ENCODE measurements around the gene IFIT1.

Gene IFIT1

GRCh38 chr10:89351412-89351779 lies 41.0 kb upstream of the IFIT1 start:
- H3K27me3 ChIP-seq (ENCODE audit: control insufficient read depth, insufficient read depth, low read length): no peaks in the 10 kb centered on the region
- H3K9me3 ChIP-seq (ENCODE audit: control insufficient read depth, insufficient read depth, low read depth, low read length): peaks cover 2% of the 10 kb centered on the region
- H3K9ac ChIP-seq (ENCODE audit: low read length): no peak overlapping the region
- H3K4me3 ChIP-seq (ENCODE audit: low read depth, low read length): no peak overlapping the region
- H3K27ac ChIP-seq (ENCODE audit: low read depth, low read length): no peak overlapping the region
- peaks cover 50% of the 10 kb centered on the region for H3K4me1 ChIP-seq (ENCODE audit: control insufficient read depth, insufficient read depth, low read length)
- no peaks in the 10 kb centered on the region for H3K36me3 ChIP-seq (ENCODE audit: control insufficient read depth, insufficient read depth, low read length)

DNA sequence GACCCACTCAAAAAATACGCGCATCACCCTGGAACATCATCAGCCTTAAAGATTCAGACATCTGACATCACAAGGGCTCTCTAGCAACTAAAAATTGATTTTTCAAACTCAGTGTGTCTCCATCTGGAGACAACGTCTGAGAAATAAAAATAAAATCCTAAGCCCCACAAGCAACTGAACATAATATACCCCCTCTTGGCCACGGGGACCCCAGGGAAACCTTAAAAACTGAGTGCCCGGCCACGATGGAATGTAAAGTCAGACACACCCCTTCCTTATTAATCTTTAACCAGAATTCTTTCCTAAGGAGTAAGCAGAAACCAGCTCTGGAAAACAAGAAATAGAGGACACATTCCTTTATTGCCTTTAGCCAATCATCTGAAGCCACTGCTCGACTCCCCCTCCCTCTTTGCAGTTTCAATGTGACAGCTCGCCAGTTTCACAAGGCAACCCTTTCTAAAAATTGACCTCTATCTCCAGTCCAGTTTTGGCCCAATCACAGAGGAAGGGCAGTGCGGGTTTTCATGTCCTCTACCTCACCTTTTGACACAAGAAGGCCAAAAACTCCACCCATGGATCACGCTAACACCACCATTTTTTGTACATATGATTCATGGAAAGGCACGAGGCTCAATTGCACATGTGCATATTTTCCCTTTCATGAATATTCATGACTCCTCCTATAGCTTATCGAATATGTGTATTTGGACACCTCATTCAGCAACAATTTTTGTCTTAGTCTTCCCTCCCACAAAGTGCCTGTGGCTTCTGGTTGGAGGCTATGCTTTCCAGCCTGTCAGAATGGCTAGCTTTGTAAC lies 40.4 kb upstream of the IFIT1 start:
- no peaks in the 10 kb centered on the region for H3K36me3 ChIP-seq (ENCODE audit: control insufficient read depth, insufficient read depth, low read length)
- H3K27me3 ChIP-seq (ENCODE audit: control insufficient read depth, insufficient read depth, low read length): no peaks in the 10 kb centered on the region
- no peak overlapping the region for H3K27ac ChIP-seq (ENCODE audit: low read depth, low read length)
- no peak overlapping the region for H3K9ac ChIP-seq (ENCODE audit: low read length)
- H3K4me1 ChIP-seq (ENCODE audit: control insufficient read depth, insufficient read depth, low read length): peaks cover 44% of the 10 kb centered on the region
- no peak overlapping the region for H3K4me3 ChIP-seq (ENCODE audit: low read depth, low read length)
- peaks cover 2% of the 10 kb centered on the region for H3K9me3 ChIP-seq (ENCODE audit: control insufficient read depth, insufficient read depth, low read depth, low read length)

- Histone ChIP-seq H3K27ac (ENCODE audit: low read depth, low read length) (no peak overlapping the region), H3K9ac (ENCODE audit: low read length) (no peak overlapping the region)
Measured at GRCh38 chr10:89352802-89353201, 39.6 kb upstream of the IFIT1 start.

GRCh38 chr10:89355394-89355931 lies 37.0 kb upstream of the IFIT1 start:
- no peak overlapping the region for H3K27ac ChIP-seq (ENCODE audit: low read depth, low read length)
- H3K9ac ChIP-seq (ENCODE audit: low read length): no peak overlapping the region
- H3K9me3 ChIP-seq (ENCODE audit: control insufficient read depth, insufficient read depth, low read depth, low read length): peaks cover 2% of the 10 kb centered on the region
- H3K4me3 ChIP-seq (ENCODE audit: low read depth, low read length): no peak overlapping the region
- H3K4me1 ChIP-seq (ENCODE audit: control insufficient read depth, insufficient read depth, low read length): peaks cover 21% of the 10 kb centered on the region
- no peaks in the 10 kb centered on the region for H3K36me3 ChIP-seq (ENCODE audit: control insufficient read depth, insufficient read depth, low read length)
- no peaks in the 10 kb centered on the region for H3K27me3 ChIP-seq (ENCODE audit: control insufficient read depth, insufficient read depth, low read length)

More at GRCh38 chr10:89352802-89353201, 39.6 kb upstream of the IFIT1 start:
- Histone ChIP-seq H3K9me3 (ENCODE audit: control insufficient read depth, insufficient read depth, low read depth, low read length) (peaks cover 2% of the 10 kb centered on the region), H3K36me3 (ENCODE audit: control insufficient read depth, insufficient read depth, low read length) (no peaks in the 10 kb centered on the region), H3K4me3 (ENCODE audit: low read depth, low read length) (no peak overlapping the region), H3K27me3 (ENCODE audit: control insufficient read depth, insufficient read depth, low read length) (no peaks in the 10 kb centered on the region), H3K4me1 (ENCODE audit: control insufficient read depth, insufficient read depth, low read length) (peaks cover 40% of the 10 kb centered on the region)

GRCh38 chr10:89357096-89357495 lies 35.3 kb upstream of the IFIT1 start:
- no peaks in the 10 kb centered on the region for H3K36me3 ChIP-seq (ENCODE audit: control insufficient read depth, insufficient read depth, low read length)
- peaks cover 8% of the 10 kb centered on the region for H3K4me1 ChIP-seq (ENCODE audit: control insufficient read depth, insufficient read depth, low read length)
- no peak overlapping the region for H3K27ac ChIP-seq (ENCODE audit: low read depth, low read length)
- H3K27me3 ChIP-seq (ENCODE audit: control insufficient read depth, insufficient read depth, low read length): no peaks in the 10 kb centered on the region
- H3K4me3 ChIP-seq (ENCODE audit: low read depth, low read length): no peak overlapping the region
- peaks cover 2% of the 10 kb centered on the region for H3K9me3 ChIP-seq (ENCODE audit: control insufficient read depth, insufficient read depth, low read depth, low read length)
- H3K9ac ChIP-seq (ENCODE audit: low read length): no peak overlapping the region

- H3K9me3 ChIP-seq (ENCODE audit: control insufficient read depth, insufficient read depth, low read depth, low read length): peaks cover 2% of the 10 kb centered on the region
- H3K27me3 ChIP-seq (ENCODE audit: control insufficient read depth, insufficient read depth, low read length): no peaks in the 10 kb centered on the region
- H3K27ac ChIP-seq (ENCODE audit: low read depth, low read length): no peak overlapping the region
- H3K4me1 ChIP-seq (ENCODE audit: control insufficient read depth, insufficient read depth, low read length): peaks cover 4% of the 10 kb centered on the region
- no peak overlapping the region for H3K4me3 ChIP-seq (ENCODE audit: low read depth, low read length)
- H3K9ac ChIP-seq (ENCODE audit: low read length): no peak overlapping the region
- H3K36me3 ChIP-seq (ENCODE audit: control insufficient read depth, insufficient read depth, low read length): no peaks in the 10 kb centered on the region
Measured at GRCh38 chr10:89357975-89358374, 34.4 kb upstream of the IFIT1 start.

DNA sequence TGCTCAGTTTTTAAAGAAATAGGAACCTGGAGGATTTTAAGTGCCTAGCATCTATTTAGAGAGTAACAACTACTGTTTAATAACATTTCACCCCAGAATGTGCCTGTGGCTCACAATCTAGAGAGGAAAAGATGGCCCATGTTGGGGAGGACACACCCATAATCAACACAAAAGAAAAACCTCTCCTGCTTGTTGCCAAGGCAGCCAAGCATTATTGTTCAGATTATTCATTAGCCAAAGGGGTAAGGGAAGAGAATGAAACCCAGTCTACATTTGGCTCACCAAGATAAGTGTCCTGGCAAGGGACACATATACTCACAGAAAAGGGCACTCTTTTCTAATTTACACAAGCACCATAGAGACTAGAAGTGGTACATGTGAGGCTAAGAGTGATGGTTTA lies 32.3 kb upstream of the IFIT1 start:
- Histone ChIP-seq H3K27ac (ENCODE audit: low read depth, low read length) (no peak overlapping the region), H3K4me1 (ENCODE audit: control insufficient read depth, insufficient read depth, low read length) (peaks cover 4% of the 10 kb centered on the region), H3K36me3 (ENCODE audit: control insufficient read depth, insufficient read depth, low read length) (no peaks in the 10 kb centered on the region), H3K9me3 (ENCODE audit: control insufficient read depth, insufficient read depth, low read depth, low read length) (peaks cover 2% of the 10 kb centered on the region), H3K27me3 (ENCODE audit: control insufficient read depth, insufficient read depth, low read length) (no peaks in the 10 kb centered on the region), H3K4me3 (ENCODE audit: low read depth, low read length) (no peak overlapping the region), H3K9ac (ENCODE audit: low read length) (no peak overlapping the region)

DNA sequence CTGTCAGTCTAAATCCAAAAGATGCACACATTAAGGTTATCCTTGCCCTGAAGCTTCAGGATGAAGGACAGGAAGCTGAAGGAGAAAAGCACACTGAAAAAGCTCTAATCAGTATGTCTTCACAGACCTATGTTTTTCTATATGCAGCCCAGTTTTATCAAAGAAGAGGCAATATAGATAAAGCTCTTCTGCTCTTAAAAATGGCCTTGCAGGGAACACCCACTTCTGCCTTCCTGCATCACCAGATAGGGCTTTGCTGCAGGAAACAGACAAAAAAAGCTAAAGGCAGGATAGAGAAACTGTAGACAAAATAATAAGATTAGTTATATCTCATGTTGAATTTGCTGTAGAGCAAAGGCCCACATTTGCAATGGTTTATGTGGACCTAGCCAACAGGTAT lies 29.5 kb upstream of the IFIT1 start:
- H3K27ac ChIP-seq (ENCODE audit: low read depth, low read length): no peak overlapping the region
- H3K4me3 ChIP-seq (ENCODE audit: low read depth, low read length): no peak overlapping the region
- H3K9ac ChIP-seq (ENCODE audit: low read length): no peak overlapping the region
- peaks cover 5% of the 10 kb centered on the region; the same call in 1 of the 2 replicates for H3K4me1 ChIP-seq (ENCODE audit: control insufficient read depth, insufficient read depth, low read length)
- no peaks in the 10 kb centered on the region for H3K36me3 ChIP-seq (ENCODE audit: control insufficient read depth, insufficient read depth, low read length)
- no peaks in the 10 kb centered on the region for H3K27me3 ChIP-seq (ENCODE audit: control insufficient read depth, insufficient read depth, low read length)
- no peaks in the 10 kb centered on the region for H3K9me3 ChIP-seq (ENCODE audit: control insufficient read depth, insufficient read depth, low read depth, low read length)

- no peak overlapping the region for H3K4me3 ChIP-seq (ENCODE audit: low read depth, low read length)
- no peak overlapping the region for H3K27ac ChIP-seq (ENCODE audit: low read depth, low read length)
Measured at GRCh38 chr10:89363729-89364442, 28.5 kb upstream of the IFIT1 start.

DNA sequence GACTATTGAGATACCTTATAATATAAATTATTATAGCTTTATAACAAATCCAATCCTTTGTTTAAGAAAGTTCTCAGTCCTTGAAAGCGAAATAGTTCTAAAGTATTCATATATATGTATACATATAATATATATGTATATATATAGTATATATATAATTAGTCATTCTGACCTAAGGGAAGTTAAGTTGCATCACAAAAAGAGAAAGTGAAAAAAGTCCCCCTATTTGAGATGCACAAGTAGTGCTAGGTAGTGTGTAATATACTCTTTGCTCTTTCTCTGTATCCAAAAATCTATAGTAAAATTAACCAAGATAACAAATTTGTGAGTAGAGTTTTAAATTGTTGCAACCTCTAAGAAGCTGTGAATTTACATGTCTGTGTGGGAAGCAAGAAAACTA lies 27.9 kb upstream of the IFIT1 start:
- no peaks in the 10 kb centered on the region for H3K36me3 ChIP-seq (ENCODE audit: control insufficient read depth, insufficient read depth, low read length)
- H3K4me3 ChIP-seq (ENCODE audit: low read depth, low read length): no peak overlapping the region
- H3K9me3 ChIP-seq (ENCODE audit: control insufficient read depth, insufficient read depth, low read depth, low read length): no peaks in the 10 kb centered on the region
- no peak overlapping the region for H3K27ac ChIP-seq (ENCODE audit: low read depth, low read length)
- no peaks in the 10 kb centered on the region for H3K27me3 ChIP-seq (ENCODE audit: control insufficient read depth, insufficient read depth, low read length)
- H3K4me1 ChIP-seq (ENCODE audit: control insufficient read depth, insufficient read depth, low read length): peaks cover 17% of the 10 kb centered on the region; the same call in 1 of the 2 replicates
- H3K9ac ChIP-seq (ENCODE audit: low read length): no peak overlapping the region

More at GRCh38 chr10:89363729-89364442, 28.5 kb upstream of the IFIT1 start:
- Histone ChIP-seq H3K27me3 (ENCODE audit: control insufficient read depth, insufficient read depth, low read length) (no peaks in the 10 kb centered on the region), H3K9ac (ENCODE audit: low read length) (no peak overlapping the region), H3K4me1 (ENCODE audit: control insufficient read depth, insufficient read depth, low read length) (peaks cover 11% of the 10 kb centered on the region; the same call in 1 of the 2 replicates), H3K9me3 (ENCODE audit: control insufficient read depth, insufficient read depth, low read depth, low read length) (no peaks in the 10 kb centered on the region), H3K36me3 (ENCODE audit: control insufficient read depth, insufficient read depth, low read length) (no peaks in the 10 kb centered on the region)

GRCh38 chr10:89367529-89367928 lies 24.9 kb upstream of the IFIT1 start:
- Histone ChIP-seq H3K9ac (ENCODE audit: low read length) (no peak overlapping the region), H3K27me3 (ENCODE audit: control insufficient read depth, insufficient read depth, low read length) (no peaks in the 10 kb centered on the region), H3K4me3 (ENCODE audit: low read depth, low read length) (no peak overlapping the region), H3K9me3 (ENCODE audit: control insufficient read depth, insufficient read depth, low read depth, low read length) (no peaks in the 10 kb centered on the region), H3K36me3 (ENCODE audit: control insufficient read depth, insufficient read depth, low read length) (no peaks in the 10 kb centered on the region), H3K27ac (ENCODE audit: low read depth, low read length) (no peak overlapping the region), H3K4me1 (ENCODE audit: control insufficient read depth, insufficient read depth, low read length) (peaks cover 17% of the 10 kb centered on the region; the same call in 1 of the 2 replicates)

Measured in HUES6 (cell line).